K562 (cell line): ENCODE results near the gene ITGA7. TPM values are rescaled to one million over a fixed set of nuclear protein-coding genes. Genes with fewer than 3 reads are reported as not detected.

ENCODE experiments used
- ATAC-seq: fragments of 200-7000 bp; cut with Tn5 transposase; 3 replicates; pipeline ENCODE4 v1.9.1; 2020; ENCODE audit warnings: moderate library complexity
- BruUV-seq: library from RNA; stranded (reverse); fragments of 400-500 nt; replicated peaks from 2 replicates; lab custom pipeline; 2021; lab: Mats Ljungman, UMichigan
- CTCF ChIA-PET: fragments of 300-600 bp; formaldehyde crosslinking; extraction: SDS; loops from one replicate; lab custom pipeline; 2021; ENCODE audit warnings: low intra/inter-chr PET ratio; lab: Yijun Ruan, JAX
- POLR2A ChIA-PET: fragments of 300-600, 350-650 bp; sonication (Branson Sonifier 250); formaldehyde crosslinking; extraction: SDS; loops from one replicate; lab custom pipeline; 2021; ENCODE audit warnings: antibody characterized with exemption, inconsistent platforms; lab: Yijun Ruan, JAX
- DNase-seq, 4 experiments: peaks; one replicate each; pipeline versions ENCODE4 v3.0.0 to v3.0.0-alpha.2; 2011 to 2018; ENCODE audit warnings: low spot score in 3 of 4, mixed read lengths in 3 of 4; ENCODE audit errors: extremely low read depth in 1 of 4
- FAIRE-seq: peaks from 2 replicates; lab custom pipeline; 2011; peaks lifted over from hg19 to GRCh38; lab: Jason Lieb, UNC
- H2AFZ ChIP-seq: 2 replicates; pipeline ENCODE4 v1.6.0; 2011; ENCODE audit warnings: low read depth, low read length, control low read depth, inconsistent platforms
- H3K27ac ChIP-seq: fragments of 200-600 bp; 3 replicates; pipeline ENCODE4 v1.8.0; 2011; ENCODE audit warnings: low read depth, mild to moderate bottlenecking, control low read depth, inconsistent platforms, low read length, moderate library complexity, mixed read lengths; ENCODE audit errors: extremely low read depth
- H3K27me3 ChIP-seq, 2 experiments: fragments of 300-600 bp in 1 of 2; 2 replicates in 1 of 2; 3 replicates in 1 of 2; pipeline versions ENCODE4 v1.6.0 to v1.8.0; 2011; ENCODE audit warnings: inconsistent platforms in 2 of 2, low read length in 2 of 2, mild to moderate bottlenecking in 1 of 2, mixed read lengths in 1 of 2, moderate library complexity in 1 of 2; ENCODE audit not compliant: control insufficient read depth in 2 of 2, insufficient read depth in 2 of 2
- H3K36me3 ChIP-seq: fragments of 300-600 bp; 3 replicates; pipeline ENCODE4 v1.8.0; 2011; ENCODE audit warnings: mild to moderate bottlenecking, low read length, inconsistent platforms; ENCODE audit not compliant: control insufficient read depth, insufficient read depth
- H3K4me1 ChIP-seq, 2 experiments: fragments of 200-600 bp in 1 of 2; replicated peaks in 1 of 2; 2 replicates in 1 of 2; 3 replicates in 1 of 2; pipeline versions ENCODE4 v1.5.1 to v1.8.0; 2011; ENCODE audit warnings: inconsistent platforms in 2 of 2, low read length in 2 of 2, mild to moderate bottlenecking in 1 of 2, mixed read lengths in 1 of 2, moderate library complexity in 1 of 2; ENCODE audit not compliant: control insufficient read depth in 2 of 2, insufficient read depth in 2 of 2
- H3K4me2 ChIP-seq: 2 replicates; pipeline ENCODE4 v1.6.1; 2011; ENCODE audit warnings: low read length, control low read depth, inconsistent platforms, mixed read lengths; ENCODE audit not compliant: insufficient read depth
- H3K4me3 ChIP-seq: fragments of 200-600 bp; sonication (generic), shearing (Covaris generic); 2 replicates; pipeline ENCODE4 v1.5.1; 2016; ENCODE audit warnings: control low read depth, inconsistent platforms
- H3K79me2 ChIP-seq: fragments of 200-600 bp; 3 replicates; pipeline ENCODE4 v1.8.0; 2011; ENCODE audit warnings: low read length, inconsistent platforms; ENCODE audit not compliant: control insufficient read depth, insufficient read depth
- H3K9ac ChIP-seq, 2 experiments: 2 replicates each; pipeline versions ENCODE4 v1.6.0 to v1.6.1; 2011; ENCODE audit warnings: low read depth in 2 of 2, low read length in 2 of 2, control low read depth in 1 of 2, inconsistent platforms in 1 of 2, mild to moderate bottlenecking in 1 of 2, mixed read lengths in 1 of 2; ENCODE audit not compliant: insufficient read depth in 1 of 2
- H3K9me1 ChIP-seq: one replicate; pipeline ENCODE4 v1.6.0; 2011; ENCODE audit warnings: inconsistent platforms, mild to moderate bottlenecking, low read length, moderate library complexity; ENCODE audit not compliant: control insufficient read depth, insufficient read depth
- H3K9me3 ChIP-seq: replicated peaks from 2 replicates; pipeline ENCODE4 v1.5.1; 2011; ENCODE audit warnings: low read depth, low read length, inconsistent platforms; ENCODE audit not compliant: control insufficient read depth, insufficient read depth
- H4K20me1 ChIP-seq: replicated peaks from 2 replicates; pipeline ENCODE4 v1.6.1; 2011; ENCODE audit warnings: low read length, inconsistent platforms, mixed read lengths; ENCODE audit not compliant: control insufficient read depth, insufficient read depth
- BHLHE40 ChIP-seq: IDR thresholded peaks from 2 replicates; pipeline ENCODE4 v1.6.1; 2011; ENCODE audit warnings: low read length, improper control_type of control experiment
- CC2D1A ChIP-seq: fragments of 450-650 bp; IDR thresholded peaks from 2 replicates; pipeline ENCODE4 v1.6.1; 2017; ENCODE audit warnings: mild to moderate bottlenecking
- DNMT1 ChIP-seq: fragments of 450-650 bp; IDR thresholded peaks from 2 replicates; pipeline ENCODE4 v1.6.1; 2016; ENCODE audit warnings: antibody characterized with exemption, mild to moderate bottlenecking
- GTF2A2 ChIP-seq: IDR thresholded peaks from 2 replicates; pipeline ENCODE4 v1.6.1; 2016; ENCODE audit warnings: mild to moderate bottlenecking, missing genetic modification characterization, missing compliant biosample characterization
- MCM7 ChIP-seq, 2 experiments: fragments of 450-650 bp; IDR thresholded peaks; 2 replicates each; pipeline ENCODE4 v1.6.1; 2016 to 2018
- MXI1 ChIP-seq: IDR thresholded peaks from 2 replicates; pipeline ENCODE4 v1.6.1; 2011; ENCODE audit warnings: low read depth, mild to moderate bottlenecking, improper control_type of control experiment, low read length
- MYC ChIP-seq, 2 experiments: fragments of 250-450 bp in 1 of 2; sonication (Bioruptor Pico) in 1 of 2; IDR thresholded peaks; 2 replicates each; pipeline versions ENCODE4 v1.5.1 to v1.6.1; 2012 to 2021; ENCODE audit warnings: low read depth in 2 of 2, borderline replicate concordance in 1 of 2, improper control_type of control experiment in 1 of 2, low read length in 1 of 2, mild to moderate bottlenecking in 1 of 2, moderate library complexity in 1 of 2
- ZNF140 ChIP-seq: fragments of 250-450 bp; sonication (Bioruptor Pico); IDR thresholded peaks from 2 replicates; pipeline ENCODE4 v1.8.0; 2021; ENCODE audit warnings: moderate library complexity, mild to moderate bottlenecking, inconsistent platforms
- WGBS: fragments of 100-300 bp; shearing (Covaris generic); methylation state at CpG from one replicate; pipeline ENCODE4 v1.1.6; 2016; ENCODE audit warnings: low coverage, mixed read lengths; ENCODE audit not compliant: insufficient coverage; ENCODE audit errors: missing lambda C conversion rate; 5-methylcytosine and 5-hydroxymethylcytosine counted together
- in situ Hi-C: fragments of 300-500 bp; cut with MboI; formaldehyde crosslinking; loops from 4 replicates; pipeline ENCODE4 v1.15.0; 2018; ENCODE audit warnings: inconsistent platforms, mixed read lengths
- intact Hi-C: fragments of 100-400 bp; cut with micrococcal nuclease; formaldehyde crosslinking; loops from 2 replicates; pipeline ENCODE4 v1.14.2; 2022
- polyA plus RNA-seq, 8 experiments: library from polyadenylated mRNA; depleted of rRNA in 4 of 8; stranded (reverse) in 5 of 8; unstranded in 3 of 8; fragments of >200 nt; fragmentation: Nextera tagmentation in 2 of 8; fragmentation: Illumina TruSeq in 1 of 8; extraction: Ambion mirVana in 2 of 8; extraction: Trizol in 1 of 8; gene quantifications; 2 replicates each; pipeline versions ENCODE4 v1.2.1 to v1.2.3, GENCODE V29; 2011 to 2014; ENCODE audit warnings: inconsistent platforms in 1 of 8, missing spikeins in 1 of 8
- total RNA-seq, 7 experiments: library from RNA; depleted of rRNA in 6 of 7; stranded (reverse); fragments of >200 nt in 6 of 7; fragmentation: Illumina TruSeq in 2 of 7; extraction: Trizol in 2 of 7; gene quantifications; 2 replicates each; pipeline versions ENCODE4 v1.2.1 to v1.2.3, GENCODE V29; 2011 to 2021; ENCODE audit warnings: low replicate concordance in 1 of 7
- TF ChIP-seq, protein P1 (sequence below), 3 experiments: fragments of 200-800 bp in 1 of 3; sonication (Bioruptor generic) in 1 of 3; sonication (generic) in 1 of 3; formaldehyde crosslinking in 1 of 3; IDR thresholded peaks; 2 replicates each; pipeline versions ENCODE4 v1.6.1 to v1.8.0; 2016 to 2022; ENCODE audit warnings: mild to moderate bottlenecking in 2 of 3, missing compliant biosample characterization in 2 of 3, missing genetic modification characterization in 2 of 3, missing genetic modification reagents in 1 of 3
- TF ChIP-seq, protein P2 (sequence below), 2 experiments: fragments of 250-450 bp in 1 of 2; fragments of 450-650 bp in 1 of 2; sonication (Bioruptor Pico) in 1 of 2; IDR thresholded peaks; 2 replicates each; pipeline versions ENCODE4 v1.6.1 to v1.8.0; 2016 to 2021; ENCODE audit warnings: mild to moderate bottlenecking in 2 of 2, moderate library complexity in 2 of 2, missing compliant biosample characterization in 1 of 2, missing genetic modification characterization in 1 of 2
- TF ChIP-seq, protein P3 (sequence below): sonication (generic); formaldehyde crosslinking; IDR thresholded peaks from 2 replicates; pipeline ENCODE4 v1.4.0; 2020; ENCODE audit warnings: mild to moderate bottlenecking, missing genetic modification reagents
- TF ChIP-seq, protein P4 (sequence below): sonication (generic); formaldehyde crosslinking; IDR thresholded peaks from 2 replicates; pipeline ENCODE4 v1.8.0; 2022; ENCODE audit warnings: missing genetic modification reagents, mild to moderate bottlenecking, borderline replicate concordance

Gene ITGA7
- total and polyA plus RNA-seq, 9 of the 15 experiments (the other 6 are each of a cell fraction or from before 2014, with no cell fraction given) = 0.11 to 2.3 (median 0.56) TPM; not detected in 1

DNA sequence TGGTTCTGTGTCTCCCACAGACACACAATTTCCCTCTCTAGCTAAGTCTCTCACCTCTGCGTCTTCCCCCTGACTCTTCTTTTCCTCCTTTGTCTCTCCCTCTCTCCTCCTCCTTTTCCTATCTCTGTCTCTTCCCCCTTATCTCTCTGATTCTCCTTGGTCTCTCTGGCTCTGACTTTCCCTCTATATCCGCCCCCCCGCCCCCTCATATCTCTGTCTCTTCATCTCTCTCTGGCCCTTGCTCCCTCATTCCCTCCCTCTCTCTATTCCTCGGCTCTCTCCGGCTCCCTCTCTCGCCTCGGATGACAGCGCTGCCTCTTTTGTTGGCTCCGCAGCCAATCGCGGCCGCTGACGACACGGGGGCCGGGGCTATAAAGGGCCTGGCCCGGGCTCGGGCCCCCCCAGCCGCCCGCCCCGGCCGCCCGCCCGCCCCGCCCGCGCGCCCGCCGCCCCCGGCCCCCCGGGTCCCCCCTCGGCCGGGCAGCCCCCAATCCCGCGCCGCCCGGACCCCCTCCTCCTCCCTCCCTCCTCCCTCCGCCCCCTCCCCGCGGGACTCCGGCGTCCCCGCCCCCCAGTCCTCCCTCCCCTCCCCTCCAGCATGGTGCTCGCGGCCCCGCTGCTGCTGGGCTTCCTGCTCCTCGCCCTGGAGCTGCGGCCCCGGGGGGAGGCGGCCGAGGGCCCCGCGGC lies 35.2 kb upstream of the ITGA7 start, which contains the start of gene GDF11:
TSS of gene GDF11 (plus strand) at position 404 of the 687 bp plus-strand sequence. CDS start at position 599, 195 bp downstream.
- Histone ChIP-seq H3K9me3 (no peaks in the 10 kb centered on the region; the same call in 1 of the 2 replicates), H4K20me1 (no peaks in the 10 kb centered on the region), H2AFZ (peak within 1 kb of the TSS; percentile 89), H3K79me2 (peaks cover 38% of the 10 kb centered on the region), H3K9me1 (no peaks in the 10 kb centered on the region), H3K27me3 (no peaks in the 10 kb centered on the region), H3K4me3 (peak within 1 kb of the TSS; percentile 86), H3K4me1 (peaks cover 38 to 44% of the 10 kb centered on the region in 2 experiments), H3K27ac (peak within 1 kb of the TSS; percentile 64), H3K9ac (peak within 1 kb of the TSS; percentile 67 to 98), H3K4me2 (peak within 1 kb of the TSS; percentile 96), H3K36me3 (peaks cover 18% of the 10 kb centered on the region; the same call in 2 of the 3 replicates)
- in situ Hi-C loops (no loop called here), intact Hi-C loops (loop anchor here (2.0 kb wide), 1 partner anchor 184 kb away; the partner anchor contains the start of gene PYM1)
- ChIA-PET POLR2A (interaction anchor here (0.6 to 4.5 kb wide), 6 partner anchors 12 to 430 kb away, joined by 3 to 44 read pairs (median 3); partner anchors contain the start of gene CD63), CTCF (interaction anchor here (0.6 to 1.1 kb wide), 2 partner anchors 447 to 728 kb away, joined by 3 to 4 read pairs; no protein-coding TSS in a partner anchor)
- DNase-seq (peak; percentile 87 to 92 (median 90)), FAIRE-seq (peak; percentile 76), ATAC-seq (peak; percentile 78)
- BruUV-seq = no TSS peak
- WGBS = 0% methylated on average over 1 of the region's 53 CpGs
- no peak for TF ChIP-seq MXI1
- no peak for TF ChIP-seq ZNF140
- TF ChIP-seq, protein P1, sequence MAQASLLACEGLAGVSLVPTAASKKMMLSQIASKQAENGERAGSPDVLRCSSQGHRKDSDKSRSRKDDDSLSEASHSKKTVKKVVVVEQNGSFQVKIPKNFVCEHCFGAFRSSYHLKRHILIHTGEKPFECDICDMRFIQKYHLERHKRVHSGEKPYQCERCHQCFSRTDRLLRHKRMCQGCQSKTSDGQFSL (CRISPR knock-in tag; IDR thresholded peaks at IDR 0.05) = peak; percentile 47; the same call in 1 of the 2 replicates
- TF ChIP-seq, protein P1 (tag; IDR thresholded peaks at IDR 0.05) = no peak
- peak; percentile 99 for TF ChIP-seq DNMT1
- TF ChIP-seq, protein P2, sequence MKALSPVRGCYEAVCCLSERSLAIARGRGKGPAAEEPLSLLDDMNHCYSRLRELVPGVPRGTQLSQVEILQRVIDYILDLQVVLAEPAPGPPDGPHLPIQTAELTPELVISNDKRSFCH (CRISPR knock-in tag; IDR thresholded peaks at IDR 0.05) = no peak
- TF ChIP-seq, protein P2 (tag; IDR thresholded peaks at IDR 0.05) = no peak
- peak; percentile 82; the same call in 1 of the 2 replicates for TF ChIP-seq CC2D1A
- TF ChIP-seq BHLHE40 = no peak
- no peak for TF ChIP-seq GTF2A2 (tag)
- TF ChIP-seq MCM7 (IDR thresholded peaks at IDR 0.05) = peak; percentile 43 to 62; a peak in 1 of 4 replicates
- TF ChIP-seq, protein P3, sequence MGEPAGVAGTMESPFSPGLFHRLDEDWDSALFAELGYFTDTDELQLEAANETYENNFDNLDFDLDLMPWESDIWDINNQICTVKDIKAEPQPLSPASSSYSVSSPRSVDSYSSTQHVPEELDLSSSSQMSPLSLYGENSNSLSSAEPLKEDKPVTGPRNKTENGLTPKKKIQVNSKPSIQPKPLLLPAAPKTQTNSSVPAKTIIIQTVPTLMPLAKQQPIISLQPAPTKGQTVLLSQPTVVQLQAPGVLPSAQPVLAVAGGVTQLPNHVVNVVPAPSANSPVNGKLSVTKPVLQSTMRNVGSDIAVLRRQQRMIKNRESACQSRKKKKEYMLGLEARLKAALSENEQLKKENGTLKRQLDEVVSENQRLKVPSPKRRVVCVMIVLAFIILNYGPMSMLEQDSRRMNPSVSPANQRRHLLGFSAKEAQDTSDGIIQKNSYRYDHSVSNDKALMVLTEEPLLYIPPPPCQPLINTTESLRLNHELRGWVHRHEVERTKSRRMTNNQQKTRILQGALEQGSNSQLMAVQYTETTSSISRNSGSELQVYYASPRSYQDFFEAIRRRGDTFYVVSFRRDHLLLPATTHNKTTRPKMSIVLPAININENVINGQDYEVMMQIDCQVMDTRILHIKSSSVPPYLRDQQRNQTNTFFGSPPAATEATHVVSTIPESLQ = 0 out of 2 replicates have a peak, but pooled peaks have one; percentile 34
- peak; percentile 54; the same call in 1 of the 2 replicates for TF ChIP-seq MYC (IDR thresholded peaks at IDR 0.05; ENCODE audit: low read depth, low read length)
- TF ChIP-seq MYC (CRISPR knock-in tag; IDR thresholded peaks at IDR 0.05; ENCODE audit: borderline replicate concordance, low read depth) = no peak
- TF ChIP-seq, protein P4, sequence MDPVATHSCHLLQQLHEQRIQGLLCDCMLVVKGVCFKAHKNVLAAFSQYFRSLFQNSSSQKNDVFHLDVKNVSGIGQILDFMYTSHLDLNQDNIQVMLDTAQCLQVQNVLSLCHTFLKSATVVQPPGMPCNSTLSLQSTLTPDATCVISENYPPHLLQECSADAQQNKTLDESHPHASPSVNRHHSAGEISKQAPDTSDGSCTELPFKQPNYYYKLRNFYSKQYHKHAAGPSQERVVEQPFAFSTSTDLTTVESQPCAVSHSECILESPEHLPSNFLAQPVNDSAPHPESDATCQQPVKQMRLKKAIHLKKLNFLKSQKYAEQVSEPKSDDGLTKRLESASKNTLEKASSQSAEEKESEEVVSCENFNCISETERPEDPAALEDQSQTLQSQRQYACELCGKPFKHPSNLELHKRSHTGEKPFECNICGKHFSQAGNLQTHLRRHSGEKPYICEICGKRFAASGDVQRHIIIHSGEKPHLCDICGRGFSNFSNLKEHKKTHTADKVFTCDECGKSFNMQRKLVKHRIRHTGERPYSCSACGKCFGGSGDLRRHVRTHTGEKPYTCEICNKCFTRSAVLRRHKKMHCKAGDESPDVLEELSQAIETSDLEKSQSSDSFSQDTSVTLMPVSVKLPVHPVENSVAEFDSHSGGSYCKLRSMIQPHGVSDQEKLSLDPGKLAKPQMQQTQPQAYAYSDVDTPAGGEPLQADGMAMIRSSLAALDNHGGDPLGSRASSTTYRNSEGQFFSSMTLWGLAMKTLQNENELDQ (CRISPR knock-in tag) = no peak
